ENCODE results near the gene ITGBL1. TPM values are rescaled to one million over a fixed set of nuclear protein-coding genes. Genes with fewer than 3 reads are reported as not detected.
A peak's percentile ranks its signal among the peaks of the same experiment; 100 is the strongest.

The ITGBL1 gene
- total and polyA plus RNA-seq, 2 donors (not counting 3 experiments of a cell fraction or from before 2014, with no cell fraction given): 4.6 to 8.8 TPM

DNA sequence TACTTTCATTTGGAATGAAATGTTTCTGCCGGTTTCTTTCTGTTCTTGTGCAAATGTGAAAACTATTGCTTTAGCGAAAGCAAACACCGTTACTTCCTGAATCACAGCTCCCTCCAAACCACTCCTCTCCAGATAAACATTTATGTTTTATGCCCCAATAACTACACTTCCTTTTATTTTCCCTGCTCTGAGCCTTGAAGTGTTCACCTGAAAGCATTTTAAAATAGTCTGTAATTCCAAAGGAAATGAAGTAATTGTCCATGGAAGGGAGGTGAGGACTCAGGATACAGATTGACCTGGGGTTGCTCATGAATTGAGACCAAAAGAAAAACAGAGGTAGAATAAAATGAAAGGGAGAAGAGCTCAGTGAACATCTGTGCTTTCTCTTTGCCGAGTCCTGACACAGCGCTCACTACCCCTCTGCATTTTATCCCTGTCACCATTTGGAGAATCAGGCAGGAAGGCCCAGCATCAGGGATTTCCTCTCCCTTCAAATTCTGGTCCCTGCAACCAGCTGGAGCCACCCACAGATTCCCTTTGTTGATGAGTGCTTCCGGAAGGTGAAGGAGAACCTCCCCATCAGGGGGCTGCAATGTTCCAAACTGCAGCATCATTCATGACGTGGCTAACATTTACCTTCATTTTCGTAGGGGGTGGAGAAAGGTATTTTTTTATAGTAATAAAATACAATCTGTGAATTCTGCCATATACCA is 171.9 kb downstream of the ITGBL1 start:
- Histone ChIP-seq H2AFZ (ENCODE audit: low read depth, low read length) (peak overlapping the region; percentile 74), H3K27ac (ENCODE audit: insufficient read depth, low read depth, low read length) (peak overlapping the region; percentile 91), H3K4me3 (replicated peaks in 1 of 3; ENCODE audit: insufficient read depth in 1 of 3, low read depth in 1 of 3, low read length in 3 of 3) (peak overlapping the region in 2 of 3 experiments; percentile 23 to 62), H3K36me3 (ENCODE audit: control insufficient read depth in 2 of 2, extremely low read depth in 1 of 2, insufficient read depth in 2 of 2, low read length in 2 of 2) (no peaks in the 10 kb centered on the region), H4K20me1 (replicated peaks; ENCODE audit: control insufficient read depth, extremely low read depth, insufficient read depth, low read length) (no peaks in the 10 kb centered on the region), H3K4me1 (ENCODE audit: control insufficient read depth, extremely low read depth, insufficient read depth, low read length) (peaks cover 32% of the 10 kb centered on the region), H3K79me2 (ENCODE audit: control insufficient read depth, insufficient read depth, low read length) (no peaks in the 10 kb centered on the region), H3K9me3 (replicated peaks; ENCODE audit: control insufficient read depth, insufficient read depth, low read length) (no peaks in the 10 kb centered on the region), H3K9me1 (replicated peaks; ENCODE audit: control insufficient read depth, extremely low read depth, insufficient read depth, low read length) (no peaks in the 10 kb centered on the region), H3K27me3 (ENCODE audit: control insufficient read depth in 2 of 2, insufficient read depth in 2 of 2, low read length in 2 of 2) (no peaks in the 10 kb centered on the region), H3K4me2 (ENCODE audit: insufficient read depth, low read length) (peak overlapping the region; percentile 98), H3K9ac (replicated peaks; ENCODE audit: extremely low read depth, insufficient read depth, low read length) (peak overlapping the region; percentile 89)
- CTCF ChIA-PET: interaction anchor here (0.8 to 3.5 kb wide), 6 partner anchors 8 to 89 kb away, joined by 3 to 9 read pairs (median 4); no protein-coding TSS in a partner anchor
- dilution Hi-C loops (cut with MboI; ENCODE audit: extremely low pct_ligation_motif_present, low sequenced_read_pairs) (no loop called here), intact Hi-C loops (cut with micrococcal nuclease) (loop anchor here (1.0 to 5.0 kb wide), 7 partner anchors 16 to 477 kb away; no protein-coding TSS in a partner anchor)
- BruUV-seq (replicated peaks): TSS peak; percentile 38
- DNase-seq (ENCODE audit: low read depth, low spot score) (peak; percentile 83), FAIRE-seq (peak; percentile 49)
- POLR2A ChIA-PET: interaction anchor here (1.1 kb wide), 1 partner anchor 15 kb away, joined by 3 read pairs; no protein-coding TSS in a partner anchor
- TF ChIP-seq, protein P1, sequence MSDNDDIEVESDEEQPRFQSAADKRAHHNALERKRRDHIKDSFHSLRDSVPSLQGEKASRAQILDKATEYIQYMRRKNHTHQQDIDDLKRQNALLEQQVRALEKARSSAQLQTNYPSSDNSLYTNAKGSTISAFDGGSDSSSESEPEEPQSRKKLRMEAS (IDR thresholded peaks at IDR 0.05; ENCODE audit: insufficient read depth, insufficient read length): no peak
- TF ChIP-seq POLR2A (IDR thresholded peaks at IDR 0.05; ENCODE audit: low read depth, low read length): no peak
- no peak for TF ChIP-seq EZH2 (IDR thresholded peaks at IDR 0.05; ENCODE audit: borderline replicate concordance, low read depth, low read length, severe bottlenecking)
- no peak for TF ChIP-seq POLR2AphosphoS5 (IDR thresholded peaks at IDR 0.05; ENCODE audit: insufficient read depth, low read depth, low read length)
- no peak for TF ChIP-seq GATA2 (IDR thresholded peaks at IDR 0.05; ENCODE audit: insufficient read depth, insufficient read length, low read depth, low read length)
- TF ChIP-seq MYC (IDR thresholded peaks at IDR 0.05; ENCODE audit: low read depth, low read length): no peak
- TF ChIP-seq, protein P2, sequence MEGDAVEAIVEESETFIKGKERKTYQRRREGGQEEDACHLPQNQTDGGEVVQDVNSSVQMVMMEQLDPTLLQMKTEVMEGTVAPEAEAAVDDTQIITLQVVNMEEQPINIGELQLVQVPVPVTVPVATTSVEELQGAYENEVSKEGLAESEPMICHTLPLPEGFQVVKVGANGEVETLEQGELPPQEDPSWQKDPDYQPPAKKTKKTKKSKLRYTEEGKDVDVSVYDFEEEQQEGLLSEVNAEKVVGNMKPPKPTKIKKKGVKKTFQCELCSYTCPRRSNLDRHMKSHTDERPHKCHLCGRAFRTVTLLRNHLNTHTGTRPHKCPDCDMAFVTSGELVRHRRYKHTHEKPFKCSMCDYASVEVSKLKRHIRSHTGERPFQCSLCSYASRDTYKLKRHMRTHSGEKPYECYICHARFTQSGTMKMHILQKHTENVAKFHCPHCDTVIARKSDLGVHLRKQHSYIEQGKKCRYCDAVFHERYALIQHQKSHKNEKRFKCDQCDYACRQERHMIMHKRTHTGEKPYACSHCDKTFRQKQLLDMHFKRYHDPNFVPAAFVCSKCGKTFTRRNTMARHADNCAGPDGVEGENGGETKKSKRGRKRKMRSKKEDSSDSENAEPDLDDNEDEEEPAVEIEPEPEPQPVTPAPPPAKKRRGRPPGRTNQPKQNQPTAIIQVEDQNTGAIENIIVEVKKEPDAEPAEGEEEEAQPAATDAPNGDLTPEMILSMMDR (IDR thresholded peaks at IDR 0.05; ENCODE audit: extremely low read depth in 1 of 2, insufficient read depth in 1 of 2, low read depth in 1 of 2, low read length in 2 of 2): no peak
- TF ChIP-seq JUN (IDR thresholded peaks at IDR 0.05; ENCODE audit: borderline replicate concordance, insufficient read depth, insufficient read length, low read depth): no peak

Data from endothelial cell of umbilical vein (primary cell).